ENCODE measurements around the gene MEGF6.

- no peak for TF ChIP-seq CTCF (conservative IDR thresholded peaks at IDR 0.05)
- no peak for TF ChIP-seq EZH2 (IDR thresholded peaks at IDR 0.05; ENCODE audit: low read depth)
Observed at GRCh38 chr1:3441880-3442279, 169.4 kb downstream of the MEGF6 start.

Data from PC-9 (cell line).